CD4-positive, alpha-beta memory T cell (primary cell): ENCODE results near the gene HDLBP. TPM values are rescaled to one million over a fixed set of nuclear protein-coding genes. Genes with fewer than 3 reads are reported as not detected.
A peak's percentile ranks its signal among the peaks of the same experiment; 100 is the strongest.
"Not testable (repeated sequence)": the region's sequence is repeated elsewhere in the genome, so short reads cannot be mapped to it uniquely, and the experiment has no call there.

Experiments used
- CTCF ChIA-PET: fragments of 350-600 bp; sonication (Branson Sonifier 250); formaldehyde crosslinking; loops from one replicate; lab custom pipeline; 2021; ENCODE audit warnings: inconsistent platforms; ENCODE audit not compliant: partially characterized antibody; lab: Charles Lee
- POLR2A ChIA-PET: fragments of 350-600 bp; sonication (Branson Sonifier 250); formaldehyde crosslinking; loops from one replicate; lab custom pipeline; 2021; ENCODE audit not compliant: partially characterized antibody; lab: Charles Lee
- DNase-seq, 5 donors: peaks; one replicate each; pipeline versions ENCODE4 v3.0.0 to v3.0.0-alpha.2; 2020 to 2022; ENCODE audit warnings: mixed read lengths in 1 of 5
- H3K27ac ChIP-seq: one replicate; pipeline ENCODE4 v1.7.0; 2013; ENCODE audit warnings: low read depth, low read length
- H3K27me3 ChIP-seq: 2 replicates; pipeline ENCODE4 v1.7.0; 2013; ENCODE audit warnings: mild to moderate bottlenecking, low read length, moderate library complexity; ENCODE audit not compliant: insufficient read depth
- H3K36me3 ChIP-seq: 2 replicates; pipeline ENCODE4 v1.7.0; 2013; ENCODE audit warnings: mild to moderate bottlenecking, low read length, moderate library complexity; ENCODE audit not compliant: insufficient read depth
- H3K4me1 ChIP-seq: 2 replicates; pipeline ENCODE4 v1.7.0; 2013; ENCODE audit warnings: mild to moderate bottlenecking, low read length, moderate library complexity; ENCODE audit not compliant: insufficient read depth
- H3K4me3 ChIP-seq, 2 donors: one replicate each; pipeline ENCODE4 v1.7.0; 2013; ENCODE audit warnings: low read length in 2 of 2, mild to moderate bottlenecking in 1 of 2
- H3K9me3 ChIP-seq, 2 donors: one replicate each; pipeline ENCODE4 v1.7.0; 2013; ENCODE audit warnings: low read length in 2 of 2, control low read depth in 1 of 2; ENCODE audit not compliant: control insufficient read depth in 1 of 2
- H3K27ac Mint-ChIP-seq, 7 donors: one replicate each; pipeline ENCODE4 v1.8.0; 2020 to 2021; ENCODE audit warnings: mixed read lengths in 7 of 7, mild to moderate bottlenecking in 6 of 7, inconsistent platforms in 3 of 7, moderate library complexity in 3 of 7
- H3K27me3 Mint-ChIP-seq, 2 donors: one replicate each; pipeline ENCODE4 v1.8.0; 2020 to 2021; ENCODE audit warnings: mixed read lengths in 2 of 2
- H3K36me3 Mint-ChIP-seq, 2 donors: one replicate each; pipeline ENCODE4 v1.8.0; 2020 to 2021; ENCODE audit warnings: mixed read lengths in 2 of 2, inconsistent platforms in 1 of 2, mild to moderate bottlenecking in 1 of 2
- H3K4me1 Mint-ChIP-seq, 4 donors: one replicate each; pipeline ENCODE4 v1.8.0; 2020 to 2021; ENCODE audit warnings: mixed read lengths in 4 of 4, mild to moderate bottlenecking in 1 of 4
- H3K4me3 Mint-ChIP-seq, 8 donors: one replicate each; pipeline ENCODE4 v1.8.0; 2020 to 2021; ENCODE audit warnings: mixed read lengths in 8 of 8, mild to moderate bottlenecking in 7 of 8, moderate library complexity in 6 of 8, inconsistent platforms in 3 of 8
- H3K9me3 Mint-ChIP-seq, 8 donors: one replicate each; pipeline ENCODE4 v1.8.0; 2020 to 2021; ENCODE audit warnings: mixed read lengths in 8 of 8, mild to moderate bottlenecking in 5 of 8, inconsistent platforms in 3 of 8, moderate library complexity in 1 of 8
- intact Hi-C: fragments of 100-400 bp; cut with micrococcal nuclease; formaldehyde crosslinking; loops from one replicate; pipeline ENCODE4 v1.15.1; 2023
- polyA plus RNA-seq, 2 donors: library from polyadenylated mRNA; unstranded; fragments of 300-500 nt; fragmentation: Illumina TruSeq; gene quantifications; one replicate each; pipeline ENCODE4 v1.2.3, GENCODE V29; 2021
- total RNA-seq, 2 experiments: library from RNA; stranded (reverse); gene quantifications; one replicate each; pipeline ENCODE4 v1.2.3, GENCODE V29; 2021

Gene HDLBP
- total and polyA plus RNA-seq, 4 experiments from 2014 or later, result 24.7 to 183 (median 124) TPM

GRCh38 chr2:241296767-241297166 is 18.7 kb downstream of the HDLBP start:
- Histone ChIP-seq H3K4me1 (peaks cover 39% of the 10 kb centered on the region), H3K27ac (no peak overlapping the region), H3K36me3 (no peaks in the 10 kb centered on the region), H3K4me3 (no peak overlapping the region), H3K27me3 (no peaks in the 10 kb centered on the region), H3K9me3 (no peaks in the 10 kb centered on the region)
- Mint-ChIP-seq H3K36me3 (peaks cover 3 to 7% of the 10 kb centered on the region in 2 donors), H3K4me3 (no peak overlapping the region), H3K9me3 (peaks cover 0 to 2% (median 0%) of the 10 kb centered on the region in 8 donors), H3K4me1 (peaks cover 34 to 67% (median 52%) of the 10 kb centered on the region in 4 donors), H3K27me3 (no peaks in the 10 kb centered on the region), H3K27ac (peak overlapping the region in 3 of 7 donors; percentile 11 to 89 (median 69))
- ChIA-PET CTCF (interaction anchor here (2.4 kb wide), 1 partner anchor 22 kb away, joined by 6 read pairs; no protein-coding TSS in a partner anchor), POLR2A (interaction anchor here (5.8 kb wide), 1 partner anchor 18 kb away, joined by 46 read pairs; the partner anchor contains the start of genes HDLBP and SEPTIN2)
- intact Hi-C loops, result no loop called here
- no peak for DNase-seq

GRCh38 chr2:241295326-241296095 is 20.0 kb downstream of the HDLBP start:
- CTCF ChIA-PET, result no interaction called here
- Mint-ChIP-seq H3K27ac (peak overlapping the region in 1 of 7 donors; percentile 4), H3K9me3 (peaks cover 0 to 2% (median 0%) of the 10 kb centered on the region in 8 donors), H3K4me1 (peaks cover 34 to 75% (median 56%) of the 10 kb centered on the region in 4 donors), H3K27me3 (no peaks in the 10 kb centered on the region), H3K4me3 (no peak overlapping the region), H3K36me3 (peaks cover 3 to 7% of the 10 kb centered on the region in 2 donors)
- Histone ChIP-seq H3K9me3 (no peaks in the 10 kb centered on the region), H3K27ac (no peak overlapping the region), H3K4me1 (peaks cover 44% of the 10 kb centered on the region), H3K27me3 (no peaks in the 10 kb centered on the region), H3K36me3 (no peaks in the 10 kb centered on the region), H3K4me3 (no peak overlapping the region)
- POLR2A ChIA-PET, result no interaction called here
- DNase-seq, result no peak
- intact Hi-C loops, result no loop called here

- H3K36me3 ChIP-seq, H3K27me3 Mint-ChIP-seq, H3K36me3 Mint-ChIP-seq, H3K27me3 ChIP-seq, H3K9me3 Mint-ChIP-seq, H3K4me3 ChIP-seq, H3K27ac Mint-ChIP-seq, H3K4me3 Mint-ChIP-seq, H3K9me3 ChIP-seq, H3K27ac ChIP-seq, DNase-seq, intact Hi-C loops: not testable (repeated sequence)
- peaks cover 23% of the 10 kb centered on the region for H3K4me1 ChIP-seq
- H3K4me1 Mint-ChIP-seq, result peaks cover 35 to 72% (median 53%) of the 10 kb centered on the region in 4 donors
- POLR2A ChIA-PET, result interaction anchor here (2.8 kb wide), 1 partner anchor 21 kb away, joined by 14 read pairs; the partner anchor contains the start of genes HDLBP and SEPTIN2
- CTCF ChIA-PET, result interaction anchor here (1.5 kb wide), 1 partner anchor 9 kb away, joined by 6 read pairs; no protein-coding TSS in a partner anchor
These were observed 22.1 kb downstream of the HDLBP start for GRCh38 chr2:241293378-241293797.

- H3K27me3 ChIP-seq, result no peaks in the 10 kb centered on the region
- POLR2A ChIA-PET, result interaction anchor here (1.4 to 2.8 kb wide), 3 partner anchors 17 to 142 kb away, joined by 3 to 14 read pairs (median 4); partner anchors contain the start of genes HDLBP, PASK, PPP1R7 and SEPTIN2
- H3K9me3 Mint-ChIP-seq, result peaks cover 0 to 2% (median 0%) of the 10 kb centered on the region in 8 donors
- CTCF ChIA-PET, result interaction anchor here (1.0 kb wide), 1 partner anchor 12 kb away, joined by 3 read pairs; no protein-coding TSS in a partner anchor
- intact Hi-C loops, result no loop called here
- no peaks in the 10 kb centered on the region for H3K27me3 Mint-ChIP-seq
- no peaks in the 10 kb centered on the region for H3K36me3 ChIP-seq
- H3K4me1 Mint-ChIP-seq, result peaks cover 33 to 71% (median 50%) of the 10 kb centered on the region in 4 donors
- no peak overlapping the region for H3K4me3 Mint-ChIP-seq
- H3K27ac ChIP-seq, result no peak overlapping the region
- no peaks in the 10 kb centered on the region for H3K9me3 ChIP-seq
- H3K27ac Mint-ChIP-seq, result peak overlapping the region in 2 of 7 donors; percentile 58 to 88
- H3K36me3 Mint-ChIP-seq, result peaks cover 4 to 5% of the 10 kb centered on the region in 2 donors
- H3K4me1 ChIP-seq, result peaks cover 17% of the 10 kb centered on the region
- DNase-seq, result no peak
- no peak overlapping the region for H3K4me3 ChIP-seq
These were observed 23.5 kb downstream of the HDLBP start for GRCh38 chr2:241291977-241292376.

GRCh38 chr2:241291153-241291552 is 24.3 kb downstream of the HDLBP start:
- Mint-ChIP-seq H3K36me3 (peaks cover 2 to 5% of the 10 kb centered on the region in 2 donors), H3K4me1 (peaks cover 31 to 66% (median 45%) of the 10 kb centered on the region in 4 donors), H3K27ac (peak overlapping the region in 1 of 7 donors; percentile 51), H3K27me3 (no peaks in the 10 kb centered on the region), H3K9me3 (peaks cover 0 to 2% (median 0%) of the 10 kb centered on the region in 8 donors), H3K4me3 (no peak overlapping the region)
- H3K9me3 ChIP-seq, result no peaks in the 10 kb centered on the region
- ChIA-PET CTCF (interaction anchor here (1.3 kb wide), 1 partner anchor 100 kb away, joined by 3 read pairs; no protein-coding TSS in a partner anchor), POLR2A (interaction anchor here (1.4 to 2.8 kb wide), 2 partner anchors 16 to 24 kb away, joined by 3 to 14 read pairs; partner anchors contain the start of genes HDLBP and SEPTIN2)
- H3K27me3 ChIP-seq, result no peaks in the 10 kb centered on the region
- H3K4me3 ChIP-seq, result no peak overlapping the region
- intact Hi-C loops, result no loop called here
- H3K27ac ChIP-seq, result no peak overlapping the region
- H3K36me3 ChIP-seq, result no peaks in the 10 kb centered on the region
- DNase-seq, result no peak
- H3K4me1 ChIP-seq, result peaks cover 17% of the 10 kb centered on the region

- Histone ChIP-seq H3K9me3 (no peaks in the 10 kb centered on the region), H3K27ac (no peak overlapping the region), H3K4me3 (no peak overlapping the region), H3K4me1 (peaks cover 17% of the 10 kb centered on the region), H3K36me3 (no peaks in the 10 kb centered on the region), H3K27me3 (no peaks in the 10 kb centered on the region)
- Mint-ChIP-seq H3K27me3 (no peaks in the 10 kb centered on the region), H3K4me3 (no peak overlapping the region), H3K9me3 (peaks cover 0 to 2% (median 0%) of the 10 kb centered on the region in 8 donors), H3K4me1 (peaks cover 32 to 65% (median 48%) of the 10 kb centered on the region in 4 donors), H3K36me3 (peaks cover 0 to 8% of the 10 kb centered on the region in 2 donors), H3K27ac (peak overlapping the region in 3 of 7 donors; percentile 15 to 28 (median 19))
- POLR2A ChIA-PET, result no interaction called here
- CTCF ChIA-PET, result interaction anchor here (1.6 kb wide), 1 partner anchor 9 kb away, joined by 4 read pairs; no protein-coding TSS in a partner anchor
- intact Hi-C loops, result no loop called here
- DNase-seq, result no peak
These were observed 25.9 kb downstream of the HDLBP start for GRCh38 chr2:241289597-241289996.

- no peak for DNase-seq
- H3K4me1 Mint-ChIP-seq, result peaks cover 35 to 65% (median 50%) of the 10 kb centered on the region in 4 donors
- peak overlapping the region in 1 of 7 donors; percentile 13 for H3K27ac Mint-ChIP-seq
- H3K27me3 ChIP-seq, result no peaks in the 10 kb centered on the region
- H3K9me3 ChIP-seq, result no peaks in the 10 kb centered on the region
- H3K36me3 ChIP-seq, result no peaks in the 10 kb centered on the region
- no peak overlapping the region for H3K27ac ChIP-seq
- H3K36me3 Mint-ChIP-seq, result peaks cover 4 to 11% of the 10 kb centered on the region in 2 donors
- H3K4me1 ChIP-seq, result peaks cover 17% of the 10 kb centered on the region
- intact Hi-C loops, result no loop called here
- H3K27me3 Mint-ChIP-seq, result no peaks in the 10 kb centered on the region
- H3K4me3 Mint-ChIP-seq, result no peak overlapping the region
- POLR2A ChIA-PET, result no interaction called here
- H3K9me3 Mint-ChIP-seq, result peaks cover 0 to 2% (median 0%) of the 10 kb centered on the region in 8 donors
- no peak overlapping the region for H3K4me3 ChIP-seq
- CTCF ChIA-PET, result interaction anchor here (1.2 to 1.6 kb wide), 2 partner anchors 10 to 72 kb away, joined by 3 to 4 read pairs; no protein-coding TSS in a partner anchor
These were observed 26.4 kb downstream of the HDLBP start for GRCh38 chr2:241289053-241289452.
